ENCODE results near the gene CD48.

DNA sequence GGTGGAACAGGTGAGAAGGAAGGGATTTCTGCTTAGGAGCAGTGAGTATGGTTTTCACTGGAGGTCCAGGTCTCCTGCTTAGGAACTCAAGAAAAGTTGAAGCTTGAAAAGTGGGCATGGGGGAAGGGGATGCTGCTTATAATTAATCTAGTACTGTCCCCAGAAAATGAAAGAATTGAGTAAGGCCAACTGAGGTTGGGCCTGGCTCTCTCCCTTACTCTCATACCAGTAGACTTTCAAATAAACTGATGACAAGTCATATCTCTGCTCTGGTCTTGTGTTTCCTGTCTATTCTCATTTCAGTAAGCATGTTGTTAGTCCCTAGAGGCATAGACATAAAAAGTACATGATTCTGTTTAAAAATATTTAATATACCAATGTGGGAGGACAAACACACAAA, 26.4 kb downstream of the CD48 start:
- TF ChIP-seq, protein P1, sequence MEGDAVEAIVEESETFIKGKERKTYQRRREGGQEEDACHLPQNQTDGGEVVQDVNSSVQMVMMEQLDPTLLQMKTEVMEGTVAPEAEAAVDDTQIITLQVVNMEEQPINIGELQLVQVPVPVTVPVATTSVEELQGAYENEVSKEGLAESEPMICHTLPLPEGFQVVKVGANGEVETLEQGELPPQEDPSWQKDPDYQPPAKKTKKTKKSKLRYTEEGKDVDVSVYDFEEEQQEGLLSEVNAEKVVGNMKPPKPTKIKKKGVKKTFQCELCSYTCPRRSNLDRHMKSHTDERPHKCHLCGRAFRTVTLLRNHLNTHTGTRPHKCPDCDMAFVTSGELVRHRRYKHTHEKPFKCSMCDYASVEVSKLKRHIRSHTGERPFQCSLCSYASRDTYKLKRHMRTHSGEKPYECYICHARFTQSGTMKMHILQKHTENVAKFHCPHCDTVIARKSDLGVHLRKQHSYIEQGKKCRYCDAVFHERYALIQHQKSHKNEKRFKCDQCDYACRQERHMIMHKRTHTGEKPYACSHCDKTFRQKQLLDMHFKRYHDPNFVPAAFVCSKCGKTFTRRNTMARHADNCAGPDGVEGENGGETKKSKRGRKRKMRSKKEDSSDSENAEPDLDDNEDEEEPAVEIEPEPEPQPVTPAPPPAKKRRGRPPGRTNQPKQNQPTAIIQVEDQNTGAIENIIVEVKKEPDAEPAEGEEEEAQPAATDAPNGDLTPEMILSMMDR (IDR thresholded peaks at IDR 0.05; ENCODE audit: low read depth, low read length): no peak
- TF ChIP-seq EZH2phosphoT487 (IDR thresholded peaks at IDR 0.05; ENCODE audit: low read depth): no peak

Data from OCI-LY3 (cell line).